Measurements from ENCODE around the gene DOCK6. TPM values are rescaled to one million over a fixed set of nuclear protein-coding genes. Genes with fewer than 3 reads are reported as not detected.
A peak's percentile ranks its signal among the peaks of the same experiment; 100 is the strongest.

DOCK6 gene
- total and polyA plus RNA-seq, 2 of the 13 experiments (the other 11 are each of a cell fraction or from before 2014, with no cell fraction given): 5.4 to 38.1 TPM

GRCh38 chr19:11236324-11237301, 25.7 kb downstream of the DOCK6 start (continued):
- TF ChIP-seq, protein P1, sequence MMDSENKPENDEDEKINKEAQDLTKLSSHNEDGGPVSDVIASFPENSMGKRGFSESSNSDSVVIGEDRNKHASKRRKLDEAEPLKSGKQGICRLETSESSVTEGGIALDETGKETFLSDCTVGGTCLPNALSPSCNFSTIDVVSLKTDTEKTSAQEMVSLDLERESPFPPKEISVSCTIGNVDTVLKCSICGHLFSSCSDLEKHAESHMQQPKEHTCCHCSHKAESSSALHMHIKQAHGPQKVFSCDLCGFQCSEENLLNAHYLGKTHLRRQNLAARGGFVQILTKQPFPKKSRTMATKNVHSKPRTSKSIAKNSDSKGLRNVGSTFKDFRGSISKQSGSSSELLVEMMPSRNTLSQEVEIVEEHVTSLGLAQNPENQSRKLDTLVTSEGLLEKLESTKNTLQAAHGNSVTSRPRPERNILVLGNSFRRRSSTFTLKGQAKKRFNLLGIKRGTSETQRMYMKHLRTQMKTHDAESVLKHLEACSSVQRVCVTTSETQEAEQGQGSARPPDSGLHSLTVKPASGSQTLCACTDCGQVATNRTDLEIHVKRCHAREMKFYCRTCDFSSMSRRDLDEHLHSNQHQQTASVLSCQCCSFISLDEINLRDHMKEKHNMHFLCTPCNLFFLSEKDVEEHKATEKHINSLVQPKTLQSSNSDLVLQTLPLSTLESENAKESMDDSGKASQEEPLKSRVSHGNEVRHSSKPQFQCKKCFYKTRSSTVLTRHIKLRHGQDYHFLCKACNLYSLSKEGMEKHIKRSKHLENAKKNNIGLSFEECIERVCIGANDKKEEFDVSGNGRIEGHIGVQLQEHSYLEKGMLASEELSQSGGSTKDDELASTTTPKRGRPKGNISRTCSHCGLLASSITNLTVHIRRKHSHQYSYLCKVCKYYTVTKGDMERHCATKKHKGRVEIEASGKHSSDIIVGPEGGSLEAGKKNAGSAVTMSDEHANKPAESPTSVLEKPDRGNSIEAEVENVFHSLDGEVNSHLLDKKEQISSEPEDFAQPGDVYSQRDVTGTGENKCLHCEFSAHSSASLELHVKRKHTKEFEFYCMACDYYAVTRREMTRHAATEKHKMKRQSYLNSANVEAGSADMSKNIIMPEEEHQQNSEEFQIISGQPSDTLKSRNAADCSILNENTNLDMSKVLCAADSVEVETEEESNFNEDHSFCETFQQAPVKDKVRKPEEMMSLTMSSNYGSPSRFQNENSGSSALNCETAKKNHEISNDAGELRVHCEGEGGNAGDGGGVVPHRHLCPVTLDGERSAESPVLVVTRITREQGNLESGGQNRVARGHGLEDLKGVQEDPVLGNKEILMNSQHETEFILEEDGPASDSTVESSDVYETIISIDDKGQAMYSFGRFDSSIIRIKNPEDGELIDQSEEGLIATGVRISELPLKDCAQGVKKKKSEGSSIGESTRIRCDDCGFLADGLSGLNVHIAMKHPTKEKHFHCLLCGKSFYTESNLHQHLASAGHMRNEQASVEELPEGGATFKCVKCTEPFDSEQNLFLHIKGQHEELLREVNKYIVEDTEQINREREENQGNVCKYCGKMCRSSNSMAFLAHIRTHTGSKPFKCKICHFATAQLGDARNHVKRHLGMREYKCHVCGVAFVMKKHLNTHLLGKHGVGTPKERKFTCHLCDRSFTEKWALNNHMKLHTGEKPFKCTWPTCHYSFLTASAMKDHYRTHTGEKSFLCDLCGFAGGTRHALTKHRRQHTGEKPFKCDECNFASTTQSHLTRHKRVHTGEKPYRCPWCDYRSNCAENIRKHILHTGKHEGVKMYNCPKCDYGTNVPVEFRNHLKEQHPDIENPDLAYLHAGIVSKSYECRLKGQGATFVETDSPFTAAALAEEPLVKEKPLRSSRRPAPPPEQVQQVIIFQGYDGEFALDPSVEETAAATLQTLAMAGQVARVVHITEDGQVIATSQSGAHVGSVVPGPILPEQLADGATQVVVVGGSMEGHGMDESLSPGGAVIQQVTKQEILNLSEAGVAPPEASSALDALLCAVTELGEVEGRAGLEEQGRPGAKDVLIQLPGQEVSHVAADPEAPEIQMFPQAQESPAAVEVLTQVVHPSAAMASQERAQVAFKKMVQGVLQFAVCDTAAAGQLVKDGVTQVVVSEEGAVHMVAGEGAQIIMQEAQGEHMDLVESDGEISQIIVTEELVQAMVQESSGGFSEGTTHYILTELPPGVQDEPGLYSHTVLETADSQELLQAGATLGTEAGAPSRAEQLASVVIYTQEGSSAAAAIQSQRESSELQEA (CRISPR knock-in tag; IDR thresholded peaks at IDR 0.05; ENCODE audit: not compliant biosample characterization): no peak
- TF ChIP-seq NCOA1 (CRISPR knock-in tag; IDR thresholded peaks at IDR 0.05) (no peak; the same call in 1 of the 2 replicates), CENPT (CRISPR knock-in tag; IDR thresholded peaks at IDR 0.05; ENCODE audit: low read depth) (peak; percentile 15; the same call in 1 of the 2 replicates), ZBTB20 (CRISPR knock-in tag; IDR thresholded peaks at IDR 0.05; ENCODE audit: borderline replicate concordance, low read depth) (no peak), FOXP4 (CRISPR knock-in tag; IDR thresholded peaks at IDR 0.05) (peak; percentile 54; the same call in 1 of the 2 replicates), PLRG1 (conservative IDR thresholded peaks at IDR 0.05) (no peak), FOXK2 (IDR thresholded peaks at IDR 0.05) (peak; percentile 47; the same call in 1 of the 2 replicates), ZNF543 (CRISPR knock-in tag; IDR thresholded peaks at IDR 0.05) (peak; percentile 73; the same call in 1 of the 2 replicates), HCFC1 (IDR thresholded peaks at IDR 0.05; ENCODE audit: low read depth, low read length) (no peak), ZNF766 (CRISPR knock-in tag; IDR thresholded peaks at IDR 0.05; ENCODE audit: borderline replicate concordance) (no peak), KDM5B (CRISPR knock-in tag; IDR thresholded peaks at IDR 0.05; ENCODE audit: borderline replicate concordance) (peak; percentile 46; the same call in 1 of the 2 replicates), SMAD9 (CRISPR knock-in tag; IDR thresholded peaks at IDR 0.05) (no peak; the same call in 1 of the 2 replicates), GABPB1 (CRISPR knock-in tag; IDR thresholded peaks at IDR 0.05) (peak; percentile 84), ZNF644 (CRISPR knock-in tag; IDR thresholded peaks at IDR 0.05; ENCODE audit: low read depth) (no peak)
- TF ChIP-seq, protein P2, sequence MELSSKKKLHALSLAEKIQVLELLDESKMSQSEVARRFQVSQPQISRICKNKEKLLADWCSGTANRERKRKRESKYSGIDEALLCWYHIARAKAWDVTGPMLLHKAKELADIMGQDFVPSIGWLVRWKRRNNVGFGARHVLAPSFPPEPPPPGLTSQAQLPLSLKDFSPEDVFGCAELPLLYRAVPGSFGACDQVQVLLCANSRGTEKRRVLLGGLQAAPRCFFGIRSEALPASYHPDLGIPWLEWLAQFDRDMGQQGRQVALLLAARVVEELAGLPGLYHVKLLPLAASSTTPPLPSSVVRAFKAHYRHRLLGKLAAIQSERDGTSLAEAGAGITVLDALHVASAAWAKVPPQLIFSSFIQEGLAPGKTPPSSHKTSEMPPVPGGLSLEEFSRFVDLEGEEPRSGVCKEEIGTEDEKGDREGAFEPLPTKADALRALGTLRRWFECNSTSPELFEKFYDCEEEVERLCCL (CRISPR knock-in tag; IDR thresholded peaks at IDR 0.05; ENCODE audit: borderline replicate concordance): no peak
- TF ChIP-seq, protein P3, sequence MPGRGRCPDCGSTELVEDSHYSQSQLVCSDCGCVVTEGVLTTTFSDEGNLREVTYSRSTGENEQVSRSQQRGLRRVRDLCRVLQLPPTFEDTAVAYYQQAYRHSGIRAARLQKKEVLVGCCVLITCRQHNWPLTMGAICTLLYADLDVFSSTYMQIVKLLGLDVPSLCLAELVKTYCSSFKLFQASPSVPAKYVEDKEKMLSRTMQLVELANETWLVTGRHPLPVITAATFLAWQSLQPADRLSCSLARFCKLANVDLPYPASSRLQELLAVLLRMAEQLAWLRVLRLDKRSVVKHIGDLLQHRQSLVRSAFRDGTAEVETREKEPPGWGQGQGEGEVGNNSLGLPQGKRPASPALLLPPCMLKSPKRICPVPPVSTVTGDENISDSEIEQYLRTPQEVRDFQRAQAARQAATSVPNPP (CRISPR knock-in tag; IDR thresholded peaks at IDR 0.05): no peak

All from HepG2 (cell line).